A673 (cell line): Measurements from ENCODE around the gene TTC3.
A peak's percentile ranks its signal among the peaks of the same experiment; 100 is the strongest.

Experiments used
- EZH2 ChIP-seq: fragments of 200-600 bp; sonication (generic); IDR thresholded peaks from 2 replicates; pipeline ENCODE4 v1.6.1; 2017; ENCODE audit warnings: borderline replicate concordance, low read depth, mild to moderate bottlenecking, mixed read lengths, antibody characterized with exemption, low read length; ENCODE audit not compliant: poor library complexity, severe bottlenecking
- TF ChIP-seq, protein P1 (sequence below): fragments of 300-800, 200-600 bp; sonication (generic); conservative IDR thresholded peaks from 2 replicates; pipeline ENCODE4 v1.5.1; 2017; ENCODE audit warnings: low read depth, mild to moderate bottlenecking, antibody characterized with exemption, low read length, moderate library complexity, mixed read lengths

DNA sequence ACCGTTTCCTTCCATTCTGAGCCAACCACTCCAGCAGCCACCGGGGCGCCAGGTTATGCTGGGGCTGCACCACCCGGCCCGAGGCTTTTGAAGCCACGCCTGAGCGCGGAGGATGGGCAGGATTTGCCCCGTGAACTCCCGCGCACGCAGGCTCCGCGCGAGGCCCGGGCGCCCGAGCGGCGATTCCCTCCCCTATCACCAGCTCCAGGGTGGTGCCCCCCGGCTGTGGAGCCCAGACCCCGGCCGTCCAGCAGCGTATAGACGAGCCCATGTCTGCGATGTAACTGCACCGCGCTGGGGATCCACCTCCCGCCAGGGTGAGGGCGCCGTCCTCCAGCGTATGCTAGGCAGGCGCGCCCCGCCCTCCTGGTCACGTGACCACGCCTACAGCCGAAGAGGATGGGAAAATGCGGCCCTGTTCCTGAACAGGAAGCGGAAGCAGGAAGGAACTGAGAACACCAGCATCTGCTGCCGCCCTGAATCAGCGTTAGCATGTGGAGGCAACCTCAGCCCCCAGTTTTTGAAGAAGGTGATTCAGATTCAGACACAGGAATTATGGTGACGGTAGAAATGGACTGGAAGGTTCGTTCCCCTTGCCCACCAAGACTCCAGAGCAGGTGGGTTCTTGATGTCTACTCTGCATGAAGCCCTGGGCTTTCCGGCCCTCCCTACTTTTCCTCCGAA lies 148.1 kb downstream of the TTC3 start:
- TF ChIP-seq, protein P1, sequence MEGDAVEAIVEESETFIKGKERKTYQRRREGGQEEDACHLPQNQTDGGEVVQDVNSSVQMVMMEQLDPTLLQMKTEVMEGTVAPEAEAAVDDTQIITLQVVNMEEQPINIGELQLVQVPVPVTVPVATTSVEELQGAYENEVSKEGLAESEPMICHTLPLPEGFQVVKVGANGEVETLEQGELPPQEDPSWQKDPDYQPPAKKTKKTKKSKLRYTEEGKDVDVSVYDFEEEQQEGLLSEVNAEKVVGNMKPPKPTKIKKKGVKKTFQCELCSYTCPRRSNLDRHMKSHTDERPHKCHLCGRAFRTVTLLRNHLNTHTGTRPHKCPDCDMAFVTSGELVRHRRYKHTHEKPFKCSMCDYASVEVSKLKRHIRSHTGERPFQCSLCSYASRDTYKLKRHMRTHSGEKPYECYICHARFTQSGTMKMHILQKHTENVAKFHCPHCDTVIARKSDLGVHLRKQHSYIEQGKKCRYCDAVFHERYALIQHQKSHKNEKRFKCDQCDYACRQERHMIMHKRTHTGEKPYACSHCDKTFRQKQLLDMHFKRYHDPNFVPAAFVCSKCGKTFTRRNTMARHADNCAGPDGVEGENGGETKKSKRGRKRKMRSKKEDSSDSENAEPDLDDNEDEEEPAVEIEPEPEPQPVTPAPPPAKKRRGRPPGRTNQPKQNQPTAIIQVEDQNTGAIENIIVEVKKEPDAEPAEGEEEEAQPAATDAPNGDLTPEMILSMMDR: peak; percentile 48
- no peak for TF ChIP-seq EZH2
